Glutamatergic neuron (in vitro differentiated cells): ENCODE results near the gene PREP. TPM values are rescaled to one million over a fixed set of nuclear protein-coding genes. Genes with fewer than 3 reads are reported as not detected.

Experiments used
- DNase-seq: peaks from one replicate; pipeline ENCODE4 v3.0.0; 2022
- H3K27ac Mint-ChIP-seq: one replicate; pipeline ENCODE4 v1.8.0; 2020; ENCODE audit warnings: mild to moderate bottlenecking, mixed read lengths, inconsistent platforms; ENCODE audit not compliant: unreplicated experiment
- H3K27me3 Mint-ChIP-seq: one replicate; pipeline ENCODE4 v1.8.0; 2020; ENCODE audit warnings: mild to moderate bottlenecking, moderate library complexity, mixed read lengths, inconsistent platforms; ENCODE audit not compliant: unreplicated experiment
- H3K36me3 Mint-ChIP-seq: one replicate; pipeline ENCODE4 v1.8.0; 2020; ENCODE audit warnings: mild to moderate bottlenecking, mixed read lengths, inconsistent platforms; ENCODE audit not compliant: unreplicated experiment
- H3K4me1 Mint-ChIP-seq: one replicate; pipeline ENCODE4 v1.8.0; 2020; ENCODE audit warnings: mild to moderate bottlenecking, low read depth, mixed read lengths, inconsistent platforms; ENCODE audit not compliant: unreplicated experiment
- H3K4me3 Mint-ChIP-seq: one replicate; pipeline ENCODE4 v1.8.0; 2020; ENCODE audit warnings: mild to moderate bottlenecking, mixed read lengths, inconsistent platforms; ENCODE audit not compliant: unreplicated experiment
- H3K9me3 Mint-ChIP-seq: one replicate; pipeline ENCODE4 v1.8.0; 2020; ENCODE audit warnings: mild to moderate bottlenecking, moderate library complexity, mixed read lengths, inconsistent platforms; ENCODE audit not compliant: unreplicated experiment
- long read RNA-seq: library from polyadenylated mRNA; unstranded; transcript quantifications from one replicate; pipeline ENCODE4 v2.0.0, GENCODE V29; 2020; ENCODE audit not compliant: unreplicated experiment
- total RNA-seq: library from RNA; stranded (reverse); fragmentation: NEBNext Ultra II Directional; extraction: Animal tissue kit (Norgen Biotek cat#: 25700); gene quantifications from one replicate; pipeline ENCODE4 v1.2.1, GENCODE V29; 2021; ENCODE audit not compliant: unreplicated experiment
- TF ChIP-seq, protein P1 (sequence below): fragments of 200-600 bp; sonication (generic); IDR thresholded peaks from one replicate; pipeline ENCODE4 v1.5.0; 2021; ENCODE audit not compliant: partially characterized antibody, unreplicated experiment

The PREP gene
- 206 TPM for total RNA-seq
- long read RNA-seq, transcript PREP-201 (15 exons, 2,905 nt), result major isoform, 63 of 77 reads
- long read RNA-seq, partial matches to known transcripts, result 3 of 77 reads
- long read RNA-seq, other reads (novel, unspliced or antisense), result 11 of 77 reads

DNA sequence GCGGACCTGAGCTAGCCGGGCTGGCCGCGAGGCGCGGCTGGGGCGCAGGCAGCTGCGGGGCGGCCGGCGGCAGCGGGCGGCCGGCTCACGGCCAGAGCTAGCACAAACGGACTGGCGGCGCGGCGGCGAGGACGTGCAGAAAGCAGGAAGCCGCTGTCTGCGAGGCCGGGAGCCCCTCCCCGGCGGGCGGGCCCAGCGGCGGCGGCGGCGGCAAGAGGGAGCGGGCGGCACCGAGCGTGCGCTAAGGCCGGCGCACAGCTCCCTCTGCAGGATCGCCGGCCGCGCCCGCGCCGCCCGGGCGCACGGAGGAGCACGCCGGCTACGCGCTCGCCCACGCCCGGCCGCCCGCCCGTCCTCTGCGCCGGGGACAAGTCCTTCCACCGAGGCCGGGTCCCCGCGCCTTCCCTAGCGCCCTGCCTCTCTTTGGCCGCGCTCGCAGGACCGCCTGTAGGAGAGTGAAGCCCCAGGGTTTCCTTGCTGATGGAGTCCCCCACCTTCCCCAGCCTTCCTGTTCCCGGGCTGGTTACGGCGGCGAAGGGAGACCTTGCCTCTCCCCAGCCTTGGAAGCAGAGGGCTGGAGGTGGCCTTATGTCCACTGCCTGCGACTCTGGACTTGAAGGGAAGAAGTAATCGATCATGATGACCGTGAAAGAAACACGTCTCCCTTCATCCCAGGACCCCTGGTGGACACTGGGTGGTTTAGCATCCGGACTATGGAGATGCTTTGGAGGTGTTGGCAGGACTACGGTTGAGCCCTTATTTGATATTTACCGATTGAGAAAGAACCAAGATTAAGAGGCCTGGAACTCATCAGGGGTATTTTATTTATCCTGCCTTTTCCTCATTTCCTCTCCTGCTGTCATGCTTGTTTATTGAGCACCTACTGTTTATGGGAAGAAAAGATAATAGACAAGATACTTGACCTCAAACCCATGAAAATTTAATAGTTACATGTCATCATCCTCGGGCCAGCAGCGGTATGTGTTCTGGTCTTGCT lies at the start of gene PREP:
Gene PREP, minus strand, starts transcription at position 144 of the 997 bp plus-strand sequence. CDS start 191 bp downstream, outside the sequence.
- peaks cover 4% of the 10 kb centered on the region for H3K36me3 Mint-ChIP-seq
- H3K9me3 Mint-ChIP-seq, result peaks cover 15% of the 10 kb centered on the region
- H3K4me1 Mint-ChIP-seq, result peaks cover 36% of the 10 kb centered on the region
- peak within 1 kb of the TSS; percentile 100 for H3K4me3 Mint-ChIP-seq
- H3K27ac Mint-ChIP-seq, result peak within 1 kb of the TSS; percentile 99
- TF ChIP-seq, protein P1, sequence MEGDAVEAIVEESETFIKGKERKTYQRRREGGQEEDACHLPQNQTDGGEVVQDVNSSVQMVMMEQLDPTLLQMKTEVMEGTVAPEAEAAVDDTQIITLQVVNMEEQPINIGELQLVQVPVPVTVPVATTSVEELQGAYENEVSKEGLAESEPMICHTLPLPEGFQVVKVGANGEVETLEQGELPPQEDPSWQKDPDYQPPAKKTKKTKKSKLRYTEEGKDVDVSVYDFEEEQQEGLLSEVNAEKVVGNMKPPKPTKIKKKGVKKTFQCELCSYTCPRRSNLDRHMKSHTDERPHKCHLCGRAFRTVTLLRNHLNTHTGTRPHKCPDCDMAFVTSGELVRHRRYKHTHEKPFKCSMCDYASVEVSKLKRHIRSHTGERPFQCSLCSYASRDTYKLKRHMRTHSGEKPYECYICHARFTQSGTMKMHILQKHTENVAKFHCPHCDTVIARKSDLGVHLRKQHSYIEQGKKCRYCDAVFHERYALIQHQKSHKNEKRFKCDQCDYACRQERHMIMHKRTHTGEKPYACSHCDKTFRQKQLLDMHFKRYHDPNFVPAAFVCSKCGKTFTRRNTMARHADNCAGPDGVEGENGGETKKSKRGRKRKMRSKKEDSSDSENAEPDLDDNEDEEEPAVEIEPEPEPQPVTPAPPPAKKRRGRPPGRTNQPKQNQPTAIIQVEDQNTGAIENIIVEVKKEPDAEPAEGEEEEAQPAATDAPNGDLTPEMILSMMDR, result peak; percentile 92
- DNase-seq, result peak; percentile 86
- peaks cover 14% of the 10 kb centered on the region for H3K27me3 Mint-ChIP-seq

DNA sequence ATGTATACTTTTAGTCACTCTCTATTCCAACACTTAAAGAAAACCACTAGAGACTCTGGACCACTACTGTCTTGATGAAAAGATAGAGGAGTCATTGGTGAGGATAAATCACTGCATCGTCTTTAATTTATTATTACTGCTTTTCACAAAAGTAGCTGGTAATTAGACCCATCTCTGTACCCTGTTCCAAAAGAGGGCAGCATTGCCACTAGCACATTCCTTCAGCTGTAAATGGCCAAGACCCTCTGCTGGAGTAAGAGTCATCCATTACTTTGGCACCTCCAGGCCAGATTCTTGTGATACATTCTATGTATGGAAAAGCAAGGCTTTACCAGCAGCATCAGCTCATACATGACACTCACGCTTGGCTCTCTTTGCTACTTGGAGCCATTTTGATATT lies 49.5 kb upstream of the PREP start:
- DNase-seq, result no peak
- H3K27me3 Mint-ChIP-seq, result no peaks in the 10 kb centered on the region
- TF ChIP-seq, protein P1, result no peak
- H3K36me3 Mint-ChIP-seq, result no peaks in the 10 kb centered on the region
- H3K27ac Mint-ChIP-seq, result no peak overlapping the region
- H3K9me3 Mint-ChIP-seq, result no peaks in the 10 kb centered on the region
- no peak overlapping the region for H3K4me3 Mint-ChIP-seq
- H3K4me1 Mint-ChIP-seq, result no peaks in the 10 kb centered on the region

GRCh38 chr6:105449756-105450390 lies 47.0 kb upstream of the PREP start:
- no peaks in the 10 kb centered on the region for H3K4me1 Mint-ChIP-seq
- no peak overlapping the region for H3K27ac Mint-ChIP-seq
- H3K27me3 Mint-ChIP-seq, result no peaks in the 10 kb centered on the region
- no peaks in the 10 kb centered on the region for H3K36me3 Mint-ChIP-seq
- no peaks in the 10 kb centered on the region for H3K9me3 Mint-ChIP-seq
- TF ChIP-seq, protein P1, result no peak
- no peak overlapping the region for H3K4me3 Mint-ChIP-seq
- DNase-seq, result no peak

DNA sequence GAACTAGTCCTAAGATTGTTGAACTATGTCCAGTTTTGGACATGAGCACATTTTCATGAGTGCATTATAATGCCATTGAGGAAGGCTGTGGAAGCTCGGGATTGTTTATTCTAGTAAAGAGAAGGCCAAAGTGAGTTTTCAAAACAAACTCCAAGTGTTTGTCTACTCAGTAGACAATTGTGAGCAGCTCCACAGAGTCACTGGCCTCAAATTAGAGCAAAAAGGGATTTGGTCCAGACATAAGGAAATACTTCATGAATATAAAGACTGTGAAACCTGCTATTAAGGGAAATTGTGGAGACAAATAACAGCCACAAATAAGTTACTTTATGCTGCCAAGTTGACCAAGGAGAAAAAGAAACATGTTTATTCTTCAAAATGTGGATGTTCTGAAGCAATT lies 42.6 kb upstream of the PREP start:
- H3K27me3 Mint-ChIP-seq, result no peaks in the 10 kb centered on the region
- no peak overlapping the region for H3K4me3 Mint-ChIP-seq
- TF ChIP-seq, protein P1, result no peak
- H3K27ac Mint-ChIP-seq, result no peak overlapping the region
- H3K9me3 Mint-ChIP-seq, result no peaks in the 10 kb centered on the region
- H3K36me3 Mint-ChIP-seq, result no peaks in the 10 kb centered on the region
- no peak for DNase-seq
- H3K4me1 Mint-ChIP-seq, result no peaks in the 10 kb centered on the region
